GM21423 (cell line): ENCODE data around the gene CDKAL1.
"Not testable (repeated sequence)": the region's sequence is repeated elsewhere in the genome, so short reads cannot be mapped to it uniquely, and the experiment has no call there.

Source experiments
- ATAC-seq: cut with Tn5 transposase; IDR thresholded peaks from one replicate; pipeline ENCODE4 v1.9.1; 2021; ENCODE audit warnings: mild to moderate bottlenecking, moderate library complexity; ENCODE audit not compliant: unreplicated experiment

Gene CDKAL1

GRCh38 chr6:20534295-20535262 is at the start of gene CDKAL1:
TSS of gene CDKAL1 (plus strand) at chr6:20534457. CDS start at chr6:20546351, 11,894 bp downstream.
- peak; percentile 86 for ATAC-seq

GRCh38 chr6:20486641-20487040 is 47.6 kb upstream of the CDKAL1 start:
- no peak for ATAC-seq

GRCh38 chr6:20487669-20488375 is 46.4 kb upstream of the CDKAL1 start:
- ATAC-seq = no peak

- no peak for ATAC-seq
Measured at GRCh38 chr6:20490591-20490990, 43.7 kb upstream of the CDKAL1 start.

GRCh38 chr6:20492099-20492498 is 42.2 kb upstream of the CDKAL1 start:
- no peak for ATAC-seq

GRCh38 chr6:20497216-20498040 is 36.8 kb upstream of the CDKAL1 start:
- ATAC-seq = no peak

- no peak for ATAC-seq
Measured at GRCh38 chr6:20498041-20498385, 36.2 kb upstream of the CDKAL1 start.

- ATAC-seq = no peak
Measured at GRCh38 chr6:20509212-20509611, 25.0 kb upstream of the CDKAL1 start.

- no peak for ATAC-seq
Measured at GRCh38 chr6:20511852-20512251, 22.4 kb upstream of the CDKAL1 start.

- not testable (repeated sequence) for ATAC-seq
Measured at GRCh38 chr6:20525208-20525607, 9.0 kb upstream of the CDKAL1 start.

GRCh38 chr6:20529086-20529448 is 5.2 kb upstream of the CDKAL1 start:
- ATAC-seq = peak; percentile 59

GRCh38 chr6:20532881-20533280 is 1.4 kb upstream of the CDKAL1 start:
- no peak for ATAC-seq

- no peak for ATAC-seq
Measured at GRCh38 chr6:20533746-20534294, 437 bp upstream of the CDKAL1 start.

- ATAC-seq = no peak
Measured at GRCh38 chr6:20538131-20538662, 3.9 kb downstream of the CDKAL1 start.

GRCh38 chr6:20538907-20539306 is 4.7 kb downstream of the CDKAL1 start:
- ATAC-seq = no peak

- ATAC-seq = no peak
Measured at GRCh38 chr6:20539387-20539786, 5.1 kb downstream of the CDKAL1 start.

GRCh38 chr6:20540683-20541082 is 6.4 kb downstream of the CDKAL1 start:
- no peak for ATAC-seq

GRCh38 chr6:20541382-20541781 is 7.1 kb downstream of the CDKAL1 start:
- ATAC-seq = no peak

- peak; percentile 98 for ATAC-seq
Measured at GRCh38 chr6:20542927-20543602, 8.8 kb downstream of the CDKAL1 start.

- no peak for ATAC-seq
Measured at GRCh38 chr6:20548264-20548663, 14.0 kb downstream of the CDKAL1 start.
